HG03378 (cell line): ENCODE results near the gene NFASC.

Source experiments
- ATAC-seq: cut with Tn5 transposase; IDR thresholded peaks from one replicate; pipeline ENCODE4 v1.9.1; 2021; ENCODE audit warnings: mild to moderate bottlenecking, moderate library complexity; ENCODE audit not compliant: unreplicated experiment

Gene NFASC

DNA sequence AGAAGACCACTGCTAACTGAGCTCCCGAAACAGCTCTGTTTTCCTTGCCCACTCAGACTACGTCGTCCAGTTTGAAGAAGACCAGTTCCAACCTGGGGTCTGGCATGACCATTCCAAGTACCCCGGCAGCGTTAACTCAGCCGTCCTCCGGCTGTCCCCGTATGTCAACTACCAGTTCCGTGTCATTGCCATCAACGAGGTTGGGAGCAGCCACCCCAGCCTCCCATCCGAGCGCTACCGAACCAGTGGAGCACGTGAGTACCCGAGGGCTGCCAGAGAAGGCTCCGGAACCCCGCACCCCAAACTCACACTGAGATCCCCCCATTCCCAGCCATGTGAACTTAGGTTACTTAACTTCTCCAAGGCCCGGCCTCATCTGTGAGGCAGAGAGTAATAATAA is 108.6 kb downstream of the NFASC start:
- ATAC-seq, result no peak

DNA sequence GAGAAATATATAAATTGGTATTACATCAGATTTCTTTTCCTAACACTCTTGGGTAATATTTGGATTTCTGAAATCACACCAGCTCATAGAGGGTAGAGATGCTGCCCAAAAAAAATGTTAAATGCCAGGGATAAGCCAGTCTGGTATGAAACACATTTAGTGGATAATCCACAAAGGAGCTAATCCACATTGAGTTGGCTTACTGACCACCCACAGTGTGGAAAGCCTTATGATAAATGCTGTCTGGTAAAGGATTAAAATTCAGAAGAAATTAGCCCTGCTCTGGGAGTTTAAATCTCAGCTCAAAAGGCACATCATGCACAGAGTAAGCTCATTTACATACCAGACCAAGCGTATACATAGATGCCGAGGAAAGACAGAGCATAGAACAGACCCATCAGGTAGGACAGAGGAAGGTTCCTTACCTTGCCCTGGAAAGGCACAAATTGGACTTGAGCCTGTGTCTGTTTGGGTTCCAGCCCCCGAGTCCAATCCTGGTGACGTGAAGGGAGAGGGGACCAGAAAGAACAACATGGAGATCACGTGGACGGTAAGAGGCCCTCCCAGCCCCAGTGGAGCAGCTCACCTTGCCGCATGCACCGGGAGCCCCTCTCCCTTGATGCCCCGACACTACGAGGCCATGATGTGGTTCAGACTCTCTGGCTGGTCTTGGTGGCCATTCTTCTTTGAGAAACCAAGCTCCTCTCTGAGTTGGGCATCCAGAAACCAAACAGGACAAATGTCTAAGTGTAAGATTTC is 109.4 kb downstream of the NFASC start:
- ATAC-seq, result no peak

DNA sequence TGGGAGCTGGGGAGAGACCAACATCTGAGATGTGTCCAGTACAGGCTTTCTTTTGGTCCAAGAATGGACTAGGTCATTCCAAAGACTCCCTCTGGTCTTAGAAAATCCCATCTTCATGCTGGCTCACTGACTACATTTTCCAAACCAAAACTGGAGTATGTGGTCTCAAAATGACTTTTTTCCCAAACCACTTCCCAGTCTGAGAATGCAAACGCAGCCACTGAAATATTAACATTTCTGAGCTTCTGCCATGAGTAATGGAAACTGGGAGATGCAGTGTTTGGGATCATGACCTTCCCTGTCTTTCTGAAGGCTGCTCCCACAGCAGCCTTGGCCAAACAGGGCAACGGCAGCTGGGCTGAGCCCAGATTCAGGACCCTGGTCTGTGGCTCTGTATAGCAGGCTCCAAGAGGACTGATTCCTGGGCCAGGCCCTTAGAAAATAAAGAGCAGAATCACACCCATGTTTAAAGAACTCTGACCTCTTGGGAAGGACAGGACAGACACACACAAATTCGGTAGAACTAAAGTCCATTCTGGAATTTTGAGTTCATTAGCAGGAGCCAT is 110.3 kb downstream of the NFASC start:
- ATAC-seq, result no peak

DNA sequence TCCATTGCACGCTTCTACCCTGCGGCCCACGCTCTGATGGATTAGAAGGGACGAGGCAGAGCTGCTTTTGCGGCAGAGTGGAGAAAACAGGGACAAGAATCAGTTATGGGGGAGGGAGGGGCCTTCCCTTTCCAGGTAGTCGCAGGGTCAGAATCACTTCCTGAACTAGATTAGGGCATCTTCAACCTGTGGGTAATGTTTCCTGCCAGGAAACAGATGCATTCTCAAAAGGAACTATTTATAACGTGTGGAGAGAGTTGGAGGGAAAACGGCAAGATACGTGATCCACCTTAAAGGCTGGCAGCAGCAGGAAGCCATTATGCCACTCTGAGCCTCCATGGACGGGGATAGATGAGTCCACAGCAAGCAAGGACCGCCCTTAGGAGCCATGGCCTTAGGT is 112.5 kb downstream of the NFASC start:
- no peak for ATAC-seq

DNA sequence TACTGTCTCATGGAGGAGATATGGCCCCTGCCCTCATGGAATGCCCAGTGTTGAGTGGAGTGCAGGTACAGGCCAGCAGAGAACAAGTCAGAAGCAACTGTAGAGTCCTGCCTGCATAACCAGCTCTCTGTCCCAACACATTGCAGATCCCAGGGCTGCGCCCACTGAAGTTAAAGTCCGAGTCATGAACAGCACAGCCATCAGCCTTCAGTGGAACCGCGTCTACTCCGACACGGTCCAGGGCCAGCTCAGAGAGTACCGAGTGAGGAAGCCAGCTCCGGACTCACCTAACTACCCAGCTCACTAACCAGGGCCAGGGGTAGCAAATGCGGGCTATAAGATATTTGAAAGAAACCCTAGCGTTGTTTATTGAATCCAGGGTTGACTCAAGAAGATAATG is 113.2 kb downstream of the NFASC start:
- ATAC-seq, result no peak

DNA sequence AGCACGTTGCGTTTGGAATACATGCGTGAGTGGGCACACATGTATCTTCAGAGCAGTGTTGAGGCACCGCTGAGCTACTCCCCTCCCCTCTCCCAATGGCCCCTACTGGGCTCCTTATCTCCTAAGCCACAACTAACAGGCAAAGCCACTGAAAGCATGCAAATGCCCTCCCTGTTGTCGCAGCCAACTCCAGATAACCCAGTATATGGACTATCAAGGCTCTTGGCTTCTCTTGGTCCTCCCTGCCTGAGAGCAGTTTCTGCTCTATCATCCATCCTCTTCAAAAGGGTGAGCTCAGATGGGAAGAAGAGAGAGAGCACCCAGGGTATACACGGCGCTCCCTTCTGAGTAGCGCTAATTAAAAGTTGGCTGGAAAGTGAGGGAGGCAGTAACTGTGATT is 113.8 kb downstream of the NFASC start:
- ATAC-seq, result no peak

DNA sequence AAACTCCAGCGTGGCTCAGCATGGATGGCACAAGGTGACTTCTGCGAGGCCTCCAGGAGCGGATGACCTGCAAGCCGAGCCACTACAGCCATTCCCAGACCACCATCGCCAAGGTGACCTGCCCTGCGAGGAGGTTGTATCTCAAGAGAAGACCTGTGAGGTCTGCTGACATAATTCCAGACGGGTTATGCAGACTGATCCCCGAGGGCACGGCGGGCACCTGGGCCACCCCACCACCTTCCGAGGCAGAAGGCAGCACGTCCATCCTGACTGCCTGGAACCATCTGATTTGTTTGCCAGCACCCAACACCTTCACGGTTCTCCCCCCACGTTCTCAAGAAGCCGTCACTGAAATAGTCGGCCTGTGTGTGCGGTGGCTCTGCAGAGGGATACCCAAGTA is 115.5 kb downstream of the NFASC start:
- no peak for ATAC-seq

DNA sequence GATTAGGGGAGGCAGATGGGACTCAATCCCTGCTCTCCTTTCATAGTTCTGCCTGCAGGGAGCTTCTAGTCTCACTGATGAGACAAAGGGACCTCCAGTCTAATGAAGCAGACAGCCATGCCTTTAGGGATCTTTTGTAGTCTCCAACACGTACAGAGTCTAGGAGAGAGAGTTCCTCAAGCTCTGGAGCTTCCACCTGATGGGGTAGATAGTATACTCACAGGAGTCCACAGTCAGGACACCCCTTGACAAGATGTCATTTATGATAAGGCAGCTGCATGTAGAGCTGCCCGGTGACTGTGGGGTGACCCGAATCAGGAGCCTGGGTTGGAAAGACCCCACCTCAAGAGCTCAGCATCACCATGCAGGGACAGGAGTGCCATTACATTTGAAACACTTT is 117.0 kb downstream of the NFASC start:
- ATAC-seq, result no peak

DNA sequence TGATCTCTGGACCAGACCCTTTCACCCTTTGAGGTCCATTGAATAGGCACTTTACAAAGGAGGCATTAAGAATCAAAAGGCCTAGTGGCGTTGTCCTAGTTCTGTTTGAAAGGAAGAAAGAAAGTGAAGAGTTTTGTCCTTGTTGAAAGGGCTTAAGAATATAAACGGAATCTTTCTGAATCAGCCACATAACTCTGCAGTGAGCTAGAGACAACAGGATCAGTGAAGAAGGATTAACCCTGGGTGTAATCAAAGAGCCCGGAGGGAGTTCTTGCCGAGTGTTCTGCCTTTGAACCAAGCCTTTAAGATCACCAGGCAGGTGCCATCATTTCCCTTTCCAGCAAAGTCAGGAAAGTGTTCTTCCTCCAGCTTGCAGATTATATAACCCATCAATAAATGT is 117.5 kb downstream of the NFASC start:
- no peak for ATAC-seq

DNA sequence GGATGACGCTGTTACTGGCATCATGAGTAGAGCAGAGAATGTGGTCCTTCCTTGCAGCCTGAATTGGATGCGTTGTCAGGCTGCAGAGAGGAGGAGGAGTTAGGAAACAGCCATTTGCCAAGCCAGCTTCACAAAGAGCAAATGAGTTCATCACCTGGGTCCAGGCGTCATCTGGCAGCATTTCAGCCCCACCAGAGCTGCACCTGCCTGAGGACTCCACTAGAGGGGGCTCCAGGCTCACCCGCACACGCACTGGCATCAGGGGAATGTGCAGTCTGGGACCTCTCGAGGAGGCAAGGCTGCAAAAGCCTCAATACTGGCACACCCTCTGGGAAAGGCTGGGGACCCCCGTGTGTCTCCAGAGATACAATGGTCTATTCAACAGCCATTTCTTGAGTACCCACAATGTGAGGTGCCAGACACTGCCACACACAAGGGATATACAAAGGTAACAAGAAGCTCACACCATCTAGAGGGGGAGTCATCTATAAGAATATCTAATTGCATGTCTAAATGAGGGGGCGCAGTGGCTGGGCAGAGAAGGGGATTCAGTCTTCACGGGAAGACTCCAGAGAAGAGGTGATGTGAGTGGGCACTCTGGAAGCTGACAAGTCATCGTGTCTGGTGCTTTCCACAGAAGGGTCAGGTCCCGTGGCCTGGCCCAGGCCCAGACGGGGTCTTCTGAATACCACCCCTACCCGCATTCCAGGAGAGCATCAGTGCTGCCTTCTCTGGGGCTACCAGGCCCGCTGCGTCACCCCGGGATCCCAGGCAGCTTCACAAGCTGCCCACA is 118.8 kb downstream of the NFASC start:
- no peak for ATAC-seq

DNA sequence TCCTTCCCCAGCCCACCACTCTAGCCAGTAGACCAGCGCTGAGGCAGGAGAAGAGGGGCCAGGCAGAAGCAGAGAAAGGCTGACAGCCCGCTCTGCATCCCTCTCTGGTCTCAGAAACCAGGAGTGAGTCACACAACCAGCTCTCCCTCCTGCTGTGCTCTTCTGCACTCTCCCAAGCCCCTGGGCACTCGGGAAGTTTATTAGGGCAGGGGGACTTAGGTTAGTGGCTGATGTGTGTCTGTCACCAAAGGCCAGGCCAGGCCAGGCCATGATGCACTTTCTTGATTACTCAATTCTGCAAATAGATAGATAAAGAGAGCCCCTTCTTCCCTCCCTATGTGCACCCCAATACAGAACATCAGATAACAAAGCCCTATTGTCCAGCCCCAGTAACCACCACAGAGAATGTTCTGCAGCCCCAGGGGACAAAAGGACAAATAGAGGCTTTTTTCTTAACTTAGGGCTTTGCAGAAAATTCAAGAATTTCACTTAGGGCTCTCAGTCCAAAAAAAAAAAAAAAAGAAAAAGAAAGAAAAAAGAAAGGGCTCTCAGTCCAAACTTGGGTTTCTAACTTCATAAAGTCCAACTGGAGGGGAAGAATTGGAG is 119.5 kb downstream of the NFASC start:
- no peak for ATAC-seq

DNA sequence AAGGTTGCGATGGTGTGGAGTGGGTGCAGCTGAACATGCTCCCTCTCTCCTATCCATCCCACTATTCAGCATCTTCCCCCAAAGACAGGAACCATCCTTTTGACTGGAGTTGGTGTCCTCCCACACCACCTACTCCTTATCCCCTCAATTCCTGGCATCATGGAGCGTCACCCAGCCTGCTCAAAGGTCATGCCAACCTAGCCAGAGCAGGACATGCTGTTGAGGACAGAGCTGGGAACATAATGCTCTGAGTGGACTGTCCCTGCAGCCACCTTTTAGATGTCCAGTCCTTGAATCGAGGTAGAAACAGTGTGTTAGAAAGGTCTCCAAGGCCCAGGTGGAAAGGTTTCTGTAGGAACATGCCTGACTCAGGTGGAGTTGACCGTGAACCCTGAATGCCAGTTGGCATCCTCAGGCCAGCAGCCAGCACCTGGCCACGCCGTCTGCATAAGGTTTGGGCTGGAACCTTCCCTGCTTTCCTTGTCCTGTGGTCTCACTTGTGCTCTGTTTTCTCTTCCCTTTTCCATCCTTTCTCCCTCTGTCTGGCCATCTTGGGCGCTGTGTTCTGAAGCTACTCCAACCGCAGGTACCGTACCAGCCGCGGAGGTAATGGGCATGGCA is 120.2 kb downstream of the NFASC start:
- ATAC-seq, result no peak

DNA sequence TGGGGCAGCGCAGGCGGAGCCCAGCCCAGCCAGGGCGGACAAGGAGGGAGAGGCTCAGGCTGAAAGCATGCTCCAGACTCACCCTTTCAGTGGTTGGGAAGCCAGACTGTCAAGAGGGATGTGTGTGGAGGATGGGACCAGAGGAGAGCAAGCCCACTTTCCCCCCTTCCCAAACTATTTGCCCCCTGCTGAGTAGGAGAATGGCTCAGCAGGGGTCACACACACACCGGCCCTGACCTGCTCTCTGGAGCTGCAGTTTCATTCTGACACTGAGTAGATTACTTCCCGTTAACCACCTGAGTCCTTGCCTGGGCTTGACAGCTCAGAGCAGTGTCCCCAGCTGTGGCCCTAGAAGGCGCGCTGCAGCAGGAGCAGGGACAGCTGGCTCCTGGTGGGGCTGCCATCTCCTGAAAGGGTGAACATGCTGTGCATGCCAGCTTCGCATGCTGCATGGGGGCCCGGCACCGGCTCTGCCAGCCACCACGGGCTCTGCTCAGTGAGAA is 120.7 kb downstream of the NFASC start:
- ATAC-seq, result no peak

DNA sequence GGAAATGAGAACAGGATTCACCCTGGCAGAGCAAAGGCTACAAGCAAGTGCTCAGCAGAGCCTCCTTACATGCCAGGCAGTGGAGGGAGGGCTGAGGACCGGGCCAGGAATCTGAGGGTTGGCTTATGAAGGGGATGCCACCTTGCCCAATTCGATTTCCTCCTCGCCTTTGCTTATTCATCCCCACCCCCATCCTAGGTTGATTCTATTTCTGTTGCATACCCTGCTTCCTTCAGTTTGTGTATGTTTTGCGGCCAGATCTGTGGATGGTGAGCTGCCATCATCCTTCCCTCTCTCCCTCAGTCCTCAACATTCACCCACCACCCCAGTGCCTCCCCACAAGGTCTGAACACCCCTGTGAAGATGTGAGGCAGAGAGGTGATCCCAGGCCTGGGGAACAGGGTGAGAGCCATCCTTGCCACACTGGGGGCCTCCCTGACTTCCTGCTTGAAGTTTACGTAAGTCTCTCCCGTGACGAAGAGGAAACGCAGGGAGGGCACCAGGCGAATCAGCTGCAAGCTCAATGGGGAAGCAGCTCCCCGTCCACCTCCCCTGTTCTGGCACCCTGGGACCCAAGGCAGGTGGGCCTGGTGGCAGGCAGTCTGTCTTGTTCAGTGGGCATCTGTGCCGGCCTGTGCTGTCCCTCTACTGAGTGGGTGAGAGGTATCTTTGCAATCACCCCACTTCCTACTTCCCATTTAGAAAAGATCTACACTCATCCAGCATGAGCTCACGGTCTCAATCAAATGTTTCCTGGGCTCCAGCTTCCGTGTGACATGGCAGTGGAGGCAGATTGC is 121.7 kb downstream of the NFASC start:
- ATAC-seq, result no peak

DNA sequence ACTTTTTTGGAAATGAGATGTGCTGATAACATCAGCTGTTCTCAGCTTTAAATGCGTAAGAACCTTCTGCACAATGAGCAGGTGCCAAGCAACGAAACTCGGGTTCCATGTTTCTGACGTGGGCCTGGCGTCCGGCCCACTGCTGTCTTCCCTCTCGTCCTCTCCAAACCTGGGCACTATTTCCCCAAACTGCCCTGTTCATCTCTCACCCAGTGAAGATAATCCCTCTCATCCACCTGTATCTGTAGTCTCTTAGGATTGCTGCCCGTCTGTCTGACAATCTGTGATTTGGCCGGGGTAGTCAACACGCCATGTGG is 122.3 kb downstream of the NFASC start:
- no peak for ATAC-seq

DNA sequence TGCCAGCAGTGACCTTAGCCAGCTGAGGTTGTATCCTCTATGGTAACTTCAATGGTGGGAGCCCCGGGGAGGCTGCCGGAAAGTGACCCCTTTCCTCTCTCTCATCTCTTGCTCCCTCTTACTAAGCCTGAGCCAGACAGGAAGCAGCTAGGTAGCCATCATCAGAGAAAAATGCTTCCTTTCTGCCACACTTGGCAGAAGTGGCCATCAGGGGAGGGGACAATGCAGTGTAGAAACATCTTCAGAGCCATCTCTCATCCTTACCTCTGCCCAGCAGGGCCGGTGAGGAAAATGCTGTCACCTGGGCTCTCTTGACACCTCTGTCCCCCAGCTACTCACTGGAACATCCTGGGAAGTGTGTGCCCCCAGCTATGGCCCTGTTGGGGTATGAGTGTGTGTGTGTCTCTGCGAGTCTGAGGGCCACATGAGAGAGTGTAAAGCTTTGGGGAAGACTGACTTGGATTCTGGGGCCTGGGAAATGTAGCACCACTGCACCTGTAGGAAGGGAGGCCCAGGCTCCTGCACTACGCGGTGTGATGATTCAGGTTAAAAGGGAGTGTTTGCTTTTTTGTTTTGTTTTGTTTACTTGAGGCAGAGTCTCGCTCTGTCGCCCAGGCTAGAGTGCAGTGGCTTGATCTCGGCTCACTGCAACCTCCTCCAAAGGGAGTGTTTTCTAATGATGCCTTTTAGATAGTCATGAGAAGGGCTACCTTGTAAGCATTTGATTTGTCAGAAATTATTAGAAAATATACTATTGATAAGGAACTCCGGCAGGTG is 123.6 kb downstream of the NFASC start:
- no peak for ATAC-seq

DNA sequence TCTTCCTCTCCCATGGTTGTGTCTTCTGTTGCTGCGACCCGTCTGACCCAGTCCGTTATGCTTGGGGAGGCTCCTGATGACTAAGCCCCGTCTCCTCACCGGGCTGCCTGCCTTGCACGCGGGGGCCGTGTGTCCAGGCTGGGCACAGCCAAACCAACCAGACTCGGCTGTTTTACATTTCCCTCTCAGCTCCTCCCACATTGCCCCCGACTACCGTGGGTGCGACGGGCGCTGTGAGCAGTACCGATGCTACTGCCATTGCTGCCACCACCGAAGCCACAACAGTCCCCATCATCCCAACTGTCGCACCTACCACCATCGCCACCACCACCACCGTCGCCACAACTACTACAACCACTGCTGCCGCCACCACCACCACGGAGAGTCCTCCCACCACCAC is 126.3 kb downstream of the NFASC start:
- ATAC-seq, result no peak

DNA sequence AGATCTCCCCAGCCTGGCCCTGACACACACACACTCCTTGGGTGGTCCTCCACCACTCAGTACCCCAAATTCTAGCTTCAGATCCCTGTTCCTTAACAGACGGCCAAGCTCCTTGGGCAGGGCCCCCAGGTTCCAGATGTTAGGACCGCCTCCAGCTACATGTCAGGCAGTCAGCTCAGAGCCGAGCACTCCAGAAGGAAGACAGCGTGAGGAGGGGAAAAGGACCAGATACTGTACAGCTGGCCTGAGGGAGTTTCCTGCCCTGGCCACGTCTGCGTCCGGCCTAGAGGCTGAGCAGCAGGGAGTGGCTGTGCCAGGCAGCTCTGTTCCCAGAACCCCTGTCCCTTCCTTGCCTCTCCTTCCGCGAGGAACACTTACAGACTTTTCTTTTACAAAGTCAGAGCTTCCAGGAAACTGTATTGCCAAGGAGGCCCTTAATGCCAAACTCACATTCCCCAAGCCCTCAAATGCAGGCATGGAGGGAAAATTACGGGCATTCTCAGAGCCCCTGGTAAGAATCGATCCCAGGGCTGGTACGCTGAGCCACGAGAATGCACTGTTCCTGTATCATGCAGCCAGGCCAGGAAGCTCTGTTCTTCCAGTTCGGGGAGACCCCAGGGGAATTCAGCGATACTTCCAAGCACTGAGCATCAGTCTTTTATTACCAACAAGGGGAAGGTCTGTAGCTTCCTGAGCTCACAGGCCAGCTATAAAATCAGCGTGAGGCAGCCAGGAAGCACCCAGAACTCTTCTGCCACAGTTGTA is 127.1 kb downstream of the NFASC start:
- no peak for ATAC-seq

DNA sequence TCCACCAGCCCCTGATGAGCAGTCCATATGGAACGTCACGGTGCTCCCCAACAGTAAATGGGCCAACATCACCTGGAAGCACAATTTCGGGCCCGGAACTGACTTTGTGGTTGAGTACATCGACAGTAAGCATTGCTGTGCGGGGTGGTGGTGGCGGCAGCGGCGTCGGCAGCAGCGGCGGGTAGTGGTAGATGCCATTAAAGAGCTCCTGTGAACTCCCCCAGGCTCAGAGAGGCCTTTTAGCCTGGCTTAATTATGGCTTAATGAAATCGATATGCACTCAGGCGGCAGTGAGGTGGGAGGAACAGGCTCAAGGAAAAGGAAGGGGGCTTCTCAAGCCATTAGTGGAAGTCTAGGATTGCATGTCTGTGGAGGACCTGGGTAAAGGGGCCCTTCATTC is 130.5 kb downstream of the NFASC start:
- no peak for ATAC-seq
